Measurements from ENCODE around the gene ACAD10. TPM values are rescaled to one million over a fixed set of nuclear protein-coding genes. Genes with fewer than 3 reads are reported as not detected.
A peak's percentile ranks its signal among the peaks of the same experiment; 100 is the strongest.

ACAD10 gene
- total RNA-seq, 1 experiment from 2014 or later, result 32.9 TPM

DNA sequence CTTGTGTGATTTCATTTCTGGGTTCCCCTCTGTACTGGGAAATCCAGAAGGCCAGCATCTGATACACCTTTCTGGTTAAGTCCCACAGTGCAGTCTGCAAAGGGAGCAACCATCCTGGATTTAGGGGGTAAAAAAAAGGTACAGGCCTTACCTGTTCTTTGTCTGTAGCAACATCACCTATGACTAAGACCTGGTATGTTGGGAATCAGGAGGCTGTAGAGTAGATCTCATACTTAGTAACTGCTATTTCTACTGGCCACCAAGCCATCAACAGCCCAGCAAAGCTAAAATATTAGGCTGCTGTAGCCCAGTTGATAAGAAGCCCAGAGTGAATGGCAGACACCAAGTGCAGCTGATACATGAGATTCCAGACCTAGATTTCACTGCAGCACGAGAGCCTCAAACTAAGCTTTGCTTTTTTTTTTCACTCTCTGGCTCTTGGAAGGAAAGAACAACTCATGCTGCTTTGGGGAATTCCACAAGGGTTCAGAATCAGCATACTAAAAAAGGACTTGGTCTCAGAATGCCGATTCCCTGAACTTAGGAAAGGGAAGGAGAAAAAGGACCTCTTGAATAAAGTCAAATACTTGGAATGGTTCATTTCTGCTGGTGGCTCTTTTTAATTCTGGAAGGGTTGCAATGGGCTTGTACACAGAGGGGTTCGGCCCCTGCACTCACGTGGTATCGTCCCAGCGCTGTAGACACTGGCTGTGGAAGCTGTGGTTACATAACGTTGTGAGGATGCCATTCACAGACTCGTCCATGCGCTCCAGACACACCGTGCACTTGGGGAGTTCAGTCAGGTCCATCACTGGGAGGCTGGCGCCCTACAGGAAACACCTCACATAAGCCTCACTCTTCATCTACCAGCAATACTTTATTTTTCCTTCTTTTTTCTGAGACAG lies 20.6 kb upstream of the ACAD10 start:
- no peak overlapping the region for H3K27ac ChIP-seq (ENCODE audit: low read depth, low read length, poor library complexity, severe bottlenecking)
- BruUV-seq (replicated peaks), result no TSS peak
- CTCF ChIA-PET, result no interaction called here

DNA sequence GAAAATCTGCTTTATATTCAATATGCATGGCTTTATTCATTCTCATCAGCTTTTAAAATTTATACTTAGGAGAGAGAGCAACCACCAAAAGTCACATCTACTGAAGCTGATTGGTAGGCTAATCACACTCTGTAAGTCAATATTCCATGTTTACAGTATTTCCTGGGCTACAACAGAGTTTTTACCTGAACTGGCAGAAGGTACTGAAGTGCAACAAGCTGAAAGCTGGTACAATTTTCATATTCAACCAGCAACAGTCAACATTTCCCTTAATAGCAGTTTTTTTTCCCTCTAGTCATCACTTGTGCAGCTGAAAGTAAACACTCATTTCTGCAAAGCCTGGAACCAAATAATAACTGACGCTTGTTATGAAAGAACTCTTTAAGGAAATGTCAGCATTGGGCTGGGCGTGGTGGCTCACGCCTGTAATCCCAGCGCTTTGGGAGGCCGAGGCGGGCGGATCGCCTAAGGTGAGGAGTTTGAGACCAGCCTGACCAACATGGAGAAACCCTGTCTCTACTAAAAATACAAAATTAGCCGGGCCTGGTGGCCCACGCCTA lies 13.0 kb upstream of the ACAD10 start:
- H3K27me3 ChIP-seq (replicated peaks; ENCODE audit: insufficient read depth, low read depth, low read length, poor library complexity), result no peaks in the 10 kb centered on the region
- no peaks in the 10 kb centered on the region for H3K4me1 ChIP-seq (ENCODE audit: insufficient read depth, low read length, poor library complexity, severe bottlenecking)
- TF ChIP-seq EZH2 (IDR thresholded peaks at IDR 0.05; ENCODE audit: borderline replicate concordance, low read depth, low read length, poor library complexity, severe bottlenecking) (no peak), CTCF (conservative IDR thresholded peaks at IDR 0.05; ENCODE audit: low read depth, low read length) (no peak)
- intact Hi-C loops (cut with micrococcal nuclease; ENCODE audit: unreplicated experiment), result loop anchor here (5.0 kb wide), 1 partner anchor 276 kb away; no protein-coding TSS in a partner anchor
- H3K36me3 ChIP-seq (ENCODE audit: insufficient read depth, low read length, poor library complexity, severe bottlenecking), result peaks cover 56% of the 10 kb centered on the region
- CTCF ChIA-PET, result interaction anchor here (0.6 to 0.8 kb wide), 2 partner anchors 140 to 276 kb away, joined by 3 to 15 read pairs; no protein-coding TSS in a partner anchor
- no peak for DNase-seq (ENCODE audit: low spot score)
- no peaks in the 10 kb centered on the region for H3K9me3 ChIP-seq (ENCODE audit: low read depth, low read length, poor library complexity, severe bottlenecking)
- no peak overlapping the region for H3K4me3 ChIP-seq (ENCODE audit: low read depth, low read length, poor library complexity, severe bottlenecking)
- no TSS peak for BruUV-seq (replicated peaks)
- no peak overlapping the region for H3K27ac ChIP-seq (ENCODE audit: low read depth, low read length, poor library complexity, severe bottlenecking)
- POLR2A ChIA-PET (ENCODE audit: low non-redundant PET), result no interaction called here

More for the DNA sequence above, 20.6 kb upstream of the ACAD10 start:
- Histone ChIP-seq H3K4me1 (ENCODE audit: insufficient read depth, low read length, poor library complexity, severe bottlenecking) (no peaks in the 10 kb centered on the region), H3K27me3 (replicated peaks; ENCODE audit: insufficient read depth, low read depth, low read length, poor library complexity) (no peaks in the 10 kb centered on the region), H3K36me3 (ENCODE audit: insufficient read depth, low read length, poor library complexity, severe bottlenecking) (peaks cover 32% of the 10 kb centered on the region), H3K9me3 (ENCODE audit: low read depth, low read length, poor library complexity, severe bottlenecking) (no peaks in the 10 kb centered on the region), H3K4me3 (ENCODE audit: low read depth, low read length, poor library complexity, severe bottlenecking) (no peak overlapping the region)
- POLR2A ChIA-PET (ENCODE audit: low non-redundant PET), result no interaction called here
- intact Hi-C loops (cut with micrococcal nuclease; ENCODE audit: unreplicated experiment), result no loop called here
- no peak for TF ChIP-seq EZH2 (IDR thresholded peaks at IDR 0.05; ENCODE audit: borderline replicate concordance, low read depth, low read length, poor library complexity, severe bottlenecking)
- DNase-seq (ENCODE audit: low spot score), result no peak

- H3K4me1 ChIP-seq (ENCODE audit: insufficient read depth, low read length, poor library complexity, severe bottlenecking), result no peaks in the 10 kb centered on the region
- no peaks in the 10 kb centered on the region for H3K9me3 ChIP-seq (ENCODE audit: low read depth, low read length, poor library complexity, severe bottlenecking)
- POLR2A ChIA-PET (ENCODE audit: low non-redundant PET), result no interaction called here
- H3K27me3 ChIP-seq (replicated peaks; ENCODE audit: insufficient read depth, low read depth, low read length, poor library complexity), result no peaks in the 10 kb centered on the region
- peak; percentile 24 for DNase-seq (ENCODE audit: low spot score)
- intact Hi-C loops (cut with micrococcal nuclease; ENCODE audit: unreplicated experiment), result loop anchor here (5.0 kb wide), 1 partner anchor 276 kb away; no protein-coding TSS in a partner anchor
- peaks cover 56% of the 10 kb centered on the region for H3K36me3 ChIP-seq (ENCODE audit: insufficient read depth, low read length, poor library complexity, severe bottlenecking)
- no peak overlapping the region for H3K27ac ChIP-seq (ENCODE audit: low read depth, low read length, poor library complexity, severe bottlenecking)
- TF ChIP-seq CTCF (conservative IDR thresholded peaks at IDR 0.05; ENCODE audit: low read depth, low read length), result peak; percentile 51; the same call in 1 of the 2 replicates
- no peak for TF ChIP-seq EZH2 (IDR thresholded peaks at IDR 0.05; ENCODE audit: borderline replicate concordance, low read depth, low read length, poor library complexity, severe bottlenecking)
- CTCF ChIA-PET, result interaction anchor here (0.7 to 0.8 kb wide), 4 partner anchors 222 to 741 kb away, joined by 3 to 15 read pairs (median 4); no protein-coding TSS in a partner anchor
- BruUV-seq (replicated peaks), result no TSS peak
- no peak overlapping the region for H3K4me3 ChIP-seq (ENCODE audit: low read depth, low read length, poor library complexity, severe bottlenecking)
These were observed 12.3 kb upstream of the ACAD10 start for GRCh38 chr12:111673503-111673902.

Measured in A673 (cell line).